GM18520 (cell line): ENCODE measurements around the gene GMPR2.

Experiments used
- ATAC-seq: cut with Tn5 transposase; IDR thresholded peaks from one replicate; pipeline ENCODE4 v1.9.1; 2021; ENCODE audit not compliant: unreplicated experiment

Gene GMPR2

GRCh38 chr14:24250354-24250753, 17.6 kb downstream of the GMPR2 start:
- no peak for ATAC-seq

DNA sequence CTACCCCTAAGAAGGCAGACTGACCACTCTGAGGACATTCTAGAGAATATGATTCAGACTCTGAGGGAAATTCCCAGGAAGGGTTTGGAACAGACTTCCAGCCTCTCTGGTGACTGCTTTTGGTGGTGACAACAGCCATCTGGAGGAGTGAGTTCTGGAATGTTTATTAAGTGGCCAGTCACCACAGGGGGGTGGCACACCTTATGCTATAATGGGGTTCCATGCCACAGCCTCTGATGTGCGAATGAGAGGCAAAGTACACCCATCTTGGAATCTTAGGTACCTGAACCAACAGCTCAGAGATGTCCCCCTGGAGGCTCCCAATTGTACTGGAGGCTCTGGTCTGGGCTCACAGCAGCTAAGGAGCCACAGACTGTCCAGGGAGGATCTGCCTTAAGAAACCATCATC, 19.2 kb downstream of the GMPR2 start:
- no peak for ATAC-seq

DNA sequence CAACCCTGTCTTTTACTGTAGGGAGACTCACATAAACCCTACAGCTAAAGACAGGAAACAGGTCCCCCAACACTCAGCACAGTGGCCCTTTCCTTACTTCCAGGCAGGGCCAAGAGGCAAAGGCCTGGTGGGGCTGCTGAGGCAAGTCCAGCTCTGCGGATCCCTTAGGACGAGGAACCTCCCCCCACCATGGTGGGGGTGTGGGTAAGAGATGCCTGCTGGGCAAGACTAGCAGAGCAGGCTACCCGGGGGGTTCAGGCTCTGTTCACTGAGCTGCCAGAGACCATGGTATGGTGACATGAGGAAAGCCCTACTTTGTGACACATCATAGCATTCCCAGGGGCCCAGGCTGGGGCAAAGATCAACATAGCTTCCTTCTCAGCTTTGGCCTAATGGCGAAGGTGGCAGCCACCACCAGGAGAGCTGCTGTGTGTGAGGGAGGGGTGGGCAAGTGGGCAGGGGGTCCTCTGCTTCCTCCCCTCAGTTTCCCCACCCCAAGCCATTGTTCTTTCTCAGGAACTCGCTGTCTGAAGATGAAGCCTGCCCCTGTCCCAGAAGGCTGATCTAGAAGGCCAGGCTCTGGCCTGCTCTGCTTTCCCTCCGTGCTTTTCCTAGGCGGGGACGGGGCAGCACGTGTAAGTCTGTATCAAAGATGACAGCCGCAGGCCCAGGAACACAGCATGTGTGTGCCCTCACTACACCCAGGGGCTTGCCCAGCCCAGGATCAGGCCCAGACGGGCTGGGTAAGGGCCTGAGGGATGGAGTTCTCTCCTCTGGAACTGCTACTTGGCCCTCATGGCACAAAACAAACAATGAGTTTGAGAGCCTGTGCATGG, 19.8 kb downstream of the GMPR2 start:
- ATAC-seq = no peak

DNA sequence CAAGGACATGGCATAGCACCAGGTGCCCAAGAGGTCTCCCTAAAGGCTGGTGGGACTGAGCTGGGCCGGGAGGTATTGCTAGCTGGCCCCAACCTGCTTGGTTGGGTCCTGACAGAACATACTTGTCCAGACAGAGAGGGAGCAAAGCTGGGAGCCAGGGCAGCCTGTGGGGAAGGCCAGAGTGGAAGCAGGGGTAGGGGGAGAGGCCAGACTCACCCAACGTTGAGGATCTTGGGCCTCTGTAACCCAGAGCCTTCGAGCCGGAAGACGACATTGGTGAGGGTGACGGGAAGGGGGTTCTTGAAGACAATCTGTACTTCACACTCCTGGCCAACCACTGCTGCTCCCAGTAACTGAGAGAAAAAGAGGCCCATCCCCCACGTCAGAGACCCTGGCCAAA, 21.2 kb downstream of the GMPR2 start:
- no peak for ATAC-seq

DNA sequence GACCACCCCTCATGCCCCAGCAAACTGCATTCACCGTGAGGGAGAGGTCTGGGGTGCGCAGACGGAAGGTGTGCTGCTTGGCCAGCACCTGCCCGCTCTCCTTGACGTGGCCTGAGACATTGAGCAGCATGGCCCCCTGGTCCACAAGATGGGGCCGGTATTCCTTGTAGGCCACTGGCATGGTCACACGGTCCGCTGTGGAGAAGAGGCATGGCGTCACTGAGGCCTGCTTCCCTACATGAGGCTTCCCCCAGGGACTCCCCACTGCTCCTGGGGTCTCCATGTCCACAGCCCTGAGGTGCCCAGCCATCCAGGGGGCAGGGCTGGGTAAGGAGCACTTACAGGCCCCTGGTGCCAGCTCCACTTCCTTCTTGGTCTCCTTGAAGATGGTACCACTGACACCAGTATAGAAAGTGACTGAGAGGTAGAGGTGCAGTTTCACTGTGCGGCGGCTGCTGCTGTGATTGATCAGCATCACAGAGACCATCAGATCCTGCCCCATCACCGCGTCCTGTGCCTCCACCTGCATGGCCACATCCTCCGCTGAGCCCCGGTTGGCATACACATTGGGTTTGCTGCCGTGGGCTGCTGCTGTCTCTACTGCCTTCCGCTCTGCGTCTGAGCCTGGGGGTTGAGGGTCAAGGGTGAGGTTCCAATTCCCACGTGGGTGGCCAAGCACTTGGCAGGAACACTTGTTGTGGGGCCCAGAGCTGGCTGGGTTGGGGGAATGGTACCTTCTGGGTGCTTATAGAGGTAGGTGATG, 22.1 kb downstream of the GMPR2 start:
- no peak for ATAC-seq

GRCh38 chr14:24255438-24255837, 22.7 kb downstream of the GMPR2 start:
- ATAC-seq = no peak

DNA sequence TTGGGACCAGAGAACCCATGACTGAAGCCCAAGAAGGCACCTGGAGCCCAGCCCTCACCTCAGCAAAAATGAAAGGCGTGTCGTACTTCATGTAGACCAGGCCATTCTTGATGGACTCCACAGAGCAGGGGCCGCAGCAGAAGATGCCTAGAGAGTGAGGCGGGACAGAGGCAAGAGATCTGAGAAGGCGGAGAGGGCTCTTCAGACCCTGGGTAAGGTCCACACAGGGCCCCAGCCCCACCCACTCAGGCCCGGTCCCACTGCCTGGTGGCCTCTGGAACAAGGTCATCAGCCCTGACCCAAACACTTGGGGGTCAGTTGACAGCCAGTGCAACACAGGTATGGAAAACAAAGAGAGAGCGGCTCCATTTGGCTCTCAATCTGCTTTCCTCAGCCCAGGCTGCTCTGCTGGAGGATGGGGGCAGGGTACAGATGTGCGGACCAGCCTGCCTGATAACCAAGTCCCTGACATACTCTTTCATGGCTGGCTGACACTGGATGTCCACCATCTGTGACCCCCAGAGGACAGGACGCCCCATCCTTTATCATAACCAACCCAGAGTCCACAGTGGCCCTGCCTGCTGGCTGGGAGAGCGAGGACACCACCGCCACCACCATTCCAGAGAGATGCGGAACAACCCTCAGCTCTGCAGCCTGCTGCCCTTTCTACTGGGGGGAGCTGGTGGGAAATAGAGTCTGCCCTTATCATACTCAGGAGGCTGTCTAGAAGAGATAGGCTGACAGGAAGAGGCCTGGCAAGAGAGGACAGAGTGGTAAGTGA, 23.4 kb downstream of the GMPR2 start:
- no peak for ATAC-seq

DNA sequence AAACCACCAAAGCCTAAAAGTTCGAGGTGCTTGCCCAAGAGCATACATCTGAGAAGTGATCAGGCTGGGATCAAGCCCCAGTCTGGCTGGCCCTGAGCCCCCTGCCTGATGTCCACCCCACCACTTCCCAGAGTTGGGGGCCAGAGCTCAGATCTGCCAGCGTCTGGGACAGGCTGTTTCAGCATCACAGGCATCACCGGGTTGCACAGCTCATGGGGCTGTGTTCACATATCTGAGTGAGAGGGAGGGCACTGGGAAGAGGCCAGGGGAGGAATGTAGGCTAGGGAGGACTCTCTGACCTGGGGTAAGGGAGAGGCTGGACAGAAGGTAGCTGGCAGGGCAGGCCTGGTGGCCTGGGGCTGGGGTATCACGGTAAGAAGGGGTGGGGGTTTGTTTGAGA, 24.2 kb downstream of the GMPR2 start:
- no peak for ATAC-seq

DNA sequence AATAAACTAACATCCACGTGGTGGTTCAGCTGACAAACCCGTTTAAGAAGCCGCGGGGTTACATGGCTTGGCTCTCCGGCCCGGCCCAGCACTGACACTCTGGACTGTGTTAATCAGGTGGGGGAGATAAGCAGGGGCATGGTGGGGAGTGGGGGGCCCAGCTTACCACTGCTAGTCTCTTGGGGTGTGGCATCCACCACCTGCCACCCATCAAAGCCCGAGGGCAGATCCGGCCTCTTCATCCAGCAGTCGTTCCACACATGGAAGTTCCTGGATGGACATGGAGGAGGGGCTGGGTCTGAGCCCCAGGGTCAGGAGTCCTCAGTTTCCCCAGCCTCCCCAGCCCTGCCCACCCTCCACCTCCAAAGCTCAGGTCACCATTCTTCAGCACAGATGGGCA, 25.4 kb downstream of the GMPR2 start:
- no peak for ATAC-seq

DNA sequence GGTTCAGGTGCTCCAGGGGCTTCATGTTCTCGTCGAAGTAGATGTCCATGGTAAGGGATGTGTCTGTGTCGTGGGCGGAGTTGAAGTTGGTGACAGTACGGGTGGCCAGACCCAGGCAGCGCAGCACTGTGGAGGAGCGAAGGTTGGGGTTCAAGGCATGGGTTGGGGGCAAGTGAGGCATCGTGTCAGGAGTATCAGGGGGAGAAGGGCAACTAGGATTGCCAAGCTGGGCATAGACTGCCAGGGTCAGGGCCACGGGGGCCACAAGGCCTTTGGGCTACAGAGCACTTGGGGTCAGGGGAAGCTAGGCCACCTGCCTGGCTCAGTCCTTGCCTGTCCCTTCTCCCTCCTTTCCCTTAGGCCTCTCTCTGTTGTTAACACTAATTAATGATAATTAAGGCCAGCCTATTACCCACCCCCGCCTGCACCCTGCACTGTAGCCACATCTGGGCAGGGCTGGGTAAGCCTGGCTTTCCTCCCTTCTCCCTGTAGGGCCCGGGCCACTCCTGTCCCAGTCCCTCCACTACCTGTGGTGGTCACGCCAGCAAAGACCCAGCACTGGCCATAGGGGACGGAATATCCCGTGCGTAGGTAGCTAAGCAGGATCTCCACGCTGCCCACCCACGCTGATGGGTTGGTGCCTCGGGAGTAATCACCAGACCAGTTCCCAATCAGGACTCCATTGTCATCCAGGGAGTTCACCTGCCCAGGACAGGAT, 26.0 kb downstream of the GMPR2 start:
- no peak for ATAC-seq

- no peak for ATAC-seq
These were observed 26.7 kb downstream of the GMPR2 start for GRCh38 chr14:24259282-24260025.

DNA sequence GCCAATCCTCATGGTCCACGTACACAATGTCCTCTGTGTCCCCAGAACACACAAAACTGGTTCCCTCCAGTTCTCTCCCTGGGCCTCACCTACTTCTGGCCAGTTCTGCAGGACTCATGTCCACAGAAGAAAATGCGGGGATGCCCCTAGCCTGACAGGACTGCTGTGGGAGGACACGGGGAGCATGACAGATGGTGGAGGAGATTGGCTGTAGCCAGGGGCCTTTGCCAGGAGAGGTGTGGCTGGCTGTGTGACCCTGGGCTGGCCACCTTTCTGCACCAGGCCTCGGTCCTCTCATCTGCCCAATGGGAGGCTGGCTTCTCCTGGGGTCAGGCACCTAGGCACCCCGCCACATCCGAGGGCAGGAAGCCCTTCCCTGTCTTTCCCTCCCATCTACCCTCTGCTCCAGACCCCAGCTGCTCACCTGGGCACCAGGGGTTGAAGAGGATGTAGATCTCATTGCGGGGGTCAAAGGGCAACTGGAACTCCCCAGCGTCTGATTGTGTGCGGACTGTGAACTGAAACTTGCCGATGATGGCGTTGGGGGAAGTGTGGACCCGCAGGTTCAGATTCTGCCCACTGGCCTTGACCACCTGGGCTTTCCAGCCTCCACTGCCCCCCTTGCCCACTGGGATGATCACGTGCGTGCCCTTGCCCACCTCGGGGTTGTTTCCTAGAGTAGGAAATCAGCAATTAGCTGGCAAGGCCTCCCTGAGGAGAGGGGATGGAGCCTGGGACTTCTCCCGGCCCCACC, 27.5 kb downstream of the GMPR2 start:
- ATAC-seq = no peak

DNA sequence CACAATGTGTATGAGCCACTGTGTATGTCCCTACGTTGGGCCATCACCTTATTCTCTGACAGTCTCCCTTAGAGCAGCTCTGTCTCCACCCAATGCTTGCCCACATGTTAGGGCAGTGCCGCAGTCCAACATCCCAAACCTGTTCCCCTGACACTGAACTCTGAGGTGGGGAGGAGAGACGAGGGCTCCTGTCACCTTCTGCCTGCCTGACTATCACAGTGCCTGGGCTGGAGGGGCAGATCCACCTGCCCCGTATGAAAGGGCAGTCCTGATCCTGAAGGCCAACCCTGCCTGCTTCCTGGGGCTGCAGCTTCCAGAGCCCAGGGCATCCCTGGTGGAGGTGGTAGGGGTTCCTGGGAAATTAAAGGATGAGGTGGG, 28.0 kb downstream of the GMPR2 start:
- ATAC-seq = no peak

DNA sequence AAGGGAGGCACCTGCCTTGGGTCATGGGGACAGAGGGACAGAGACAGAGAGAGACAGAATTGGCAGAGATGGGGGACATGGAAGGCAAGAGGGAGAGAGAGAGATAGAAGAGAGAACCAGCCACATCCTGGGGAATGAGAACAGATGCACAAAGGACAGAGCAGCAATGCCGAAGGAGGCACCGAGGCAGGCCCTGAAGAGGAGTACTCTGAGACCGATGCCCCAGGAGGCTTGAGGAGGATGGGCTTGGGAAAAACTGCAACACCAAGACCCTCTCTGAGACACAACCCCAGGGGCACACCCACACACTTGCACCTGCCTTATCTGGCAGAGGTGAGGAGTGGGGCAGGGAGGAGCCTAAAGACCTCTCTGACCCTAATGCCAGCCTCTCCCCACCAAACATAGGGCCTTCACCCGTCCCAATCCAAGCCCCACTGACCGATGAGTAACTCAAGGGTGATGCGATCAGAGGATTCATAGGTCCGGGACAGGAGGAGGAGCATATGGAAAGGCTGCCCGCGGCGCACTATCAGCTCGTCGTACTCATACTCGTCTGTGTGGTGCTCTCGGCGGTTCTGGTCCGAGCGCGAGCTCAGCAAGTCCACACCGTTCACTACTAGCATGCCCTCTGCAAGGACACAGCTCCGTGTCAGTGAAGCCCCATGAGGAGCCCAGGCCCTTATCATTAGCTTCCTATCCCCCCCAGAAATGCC, 28.7 kb downstream of the GMPR2 start:
- no peak for ATAC-seq

DNA sequence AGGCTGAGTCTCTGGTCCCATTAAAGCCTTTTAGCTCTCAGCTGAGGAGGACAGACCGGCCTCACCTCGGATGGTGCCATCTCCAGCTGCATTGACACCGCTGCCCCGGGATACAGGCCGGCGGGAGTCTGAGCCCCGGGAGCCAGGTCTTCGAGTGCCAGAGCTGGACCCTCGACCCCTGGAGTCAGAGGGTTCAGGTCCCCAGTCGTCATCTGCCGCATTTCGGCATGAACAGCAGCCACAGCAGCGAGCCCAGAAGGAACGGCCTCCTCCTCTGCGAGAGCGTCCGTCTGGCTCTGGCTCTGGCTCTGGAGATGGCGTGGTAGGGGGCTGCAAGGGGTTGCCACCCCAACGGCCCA, 29.2 kb downstream of the GMPR2 start:
- ATAC-seq = no peak

GRCh38 chr14:24262821-24263733, 30.3 kb downstream of the GMPR2 start, which contains the start of gene TGM1:
TGM1 (minus strand) TSS chr14:24263177; CDS start chr14:24262352, 825 bp downstream.
- ATAC-seq = no peak

DNA sequence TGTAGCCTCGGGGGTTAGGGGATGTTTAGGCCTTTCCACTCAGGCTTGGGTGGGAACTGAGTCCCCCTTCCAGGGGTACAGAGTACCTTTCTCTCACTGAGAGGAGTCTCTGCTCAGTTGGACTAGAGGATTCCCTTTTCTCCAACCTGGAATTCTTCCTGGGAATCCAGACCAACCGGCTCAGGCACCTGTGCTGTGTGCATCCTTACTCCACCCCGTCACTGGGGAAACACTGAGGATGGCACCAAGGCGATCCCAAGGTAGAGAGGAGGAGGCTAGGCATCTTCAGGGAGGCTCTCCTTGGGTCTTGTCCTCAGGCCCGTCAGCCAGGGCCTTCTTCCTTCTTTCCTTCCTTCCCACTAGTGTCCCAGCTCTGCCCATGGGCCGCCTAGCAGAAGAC, 31.1 kb downstream of the GMPR2 start:
- ATAC-seq = no peak

GRCh38 chr14:24264298-24264697, 31.6 kb downstream of the GMPR2 start:
- ATAC-seq = no peak
